ENCODE data around the gene TECTB.

DNA sequence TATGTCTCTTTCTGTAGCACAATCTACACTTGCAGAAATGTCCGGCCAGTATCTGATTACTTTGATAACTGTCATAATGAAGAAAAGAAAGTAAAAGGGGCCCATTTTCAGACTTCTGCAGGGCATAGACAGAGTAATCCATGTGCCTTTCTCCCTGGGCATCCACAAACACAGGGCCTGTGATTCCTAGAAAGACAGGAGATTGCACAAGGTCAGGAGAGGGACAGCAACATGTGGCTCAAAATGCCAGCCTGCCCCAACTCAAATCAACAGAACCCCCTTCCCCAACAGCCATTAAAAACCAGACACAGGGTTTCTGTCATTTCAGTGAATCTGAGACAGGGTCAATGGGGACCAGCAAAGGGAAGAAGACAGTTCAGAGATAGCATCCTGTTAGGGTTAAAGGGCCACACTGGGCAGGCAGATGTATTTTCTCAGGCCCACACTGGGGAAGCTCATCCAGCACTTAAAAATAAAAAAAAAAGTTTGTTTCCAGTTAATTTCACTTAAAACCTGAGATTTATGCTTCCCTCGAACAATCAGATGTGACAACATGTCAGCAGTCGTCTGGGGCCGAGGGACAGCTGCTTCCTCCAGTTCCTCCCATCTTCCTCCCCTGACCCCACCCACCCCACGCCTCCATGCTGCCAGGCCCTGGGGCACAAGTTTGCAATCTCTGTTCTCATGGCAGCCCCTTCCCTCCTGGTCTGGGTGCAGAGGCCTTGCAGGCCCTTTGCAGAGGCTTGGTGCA lies 60.0 kb downstream of the TECTB start:
- TF ChIP-seq, protein P1, sequence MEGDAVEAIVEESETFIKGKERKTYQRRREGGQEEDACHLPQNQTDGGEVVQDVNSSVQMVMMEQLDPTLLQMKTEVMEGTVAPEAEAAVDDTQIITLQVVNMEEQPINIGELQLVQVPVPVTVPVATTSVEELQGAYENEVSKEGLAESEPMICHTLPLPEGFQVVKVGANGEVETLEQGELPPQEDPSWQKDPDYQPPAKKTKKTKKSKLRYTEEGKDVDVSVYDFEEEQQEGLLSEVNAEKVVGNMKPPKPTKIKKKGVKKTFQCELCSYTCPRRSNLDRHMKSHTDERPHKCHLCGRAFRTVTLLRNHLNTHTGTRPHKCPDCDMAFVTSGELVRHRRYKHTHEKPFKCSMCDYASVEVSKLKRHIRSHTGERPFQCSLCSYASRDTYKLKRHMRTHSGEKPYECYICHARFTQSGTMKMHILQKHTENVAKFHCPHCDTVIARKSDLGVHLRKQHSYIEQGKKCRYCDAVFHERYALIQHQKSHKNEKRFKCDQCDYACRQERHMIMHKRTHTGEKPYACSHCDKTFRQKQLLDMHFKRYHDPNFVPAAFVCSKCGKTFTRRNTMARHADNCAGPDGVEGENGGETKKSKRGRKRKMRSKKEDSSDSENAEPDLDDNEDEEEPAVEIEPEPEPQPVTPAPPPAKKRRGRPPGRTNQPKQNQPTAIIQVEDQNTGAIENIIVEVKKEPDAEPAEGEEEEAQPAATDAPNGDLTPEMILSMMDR (conservative IDR thresholded peaks at IDR 0.05): no peak
- no peak for TF ChIP-seq ZFX (IDR thresholded peaks at IDR 0.05)

Data from C4-2B (cell line).